Stimulated activated CD4-positive, alpha-beta T cell treated with anti-CD3 and anti-CD28 coated beads, Interleukin-12 subunit alpha, Interleukin-12 subunit beta, amount 100 ng/mL, for 4 hours (primary cell): ENCODE measurements around the gene LMX1A.

ENCODE experiments used
- DNase-seq: peaks from one replicate; pipeline ENCODE4 v3.0.0-alpha.2; 2020

The LMX1A gene

DNA sequence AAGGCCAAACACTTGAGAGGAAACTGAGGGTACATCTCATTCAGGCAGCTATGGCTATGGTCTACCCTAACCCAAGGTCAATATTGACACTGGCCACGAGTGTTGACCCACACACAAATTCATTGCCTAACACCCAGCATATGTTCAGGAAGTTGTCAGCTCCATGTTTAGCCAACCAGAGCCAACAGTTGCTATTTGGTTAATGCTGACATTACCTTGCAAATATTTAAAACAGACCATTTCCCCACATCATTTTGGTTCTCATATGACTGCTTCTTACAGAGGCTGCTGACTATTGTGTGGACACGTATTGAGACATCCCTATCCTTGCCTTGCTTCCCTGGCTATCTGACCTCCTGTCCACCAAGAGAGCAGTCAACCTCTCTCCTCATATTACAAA, 97.3 kb downstream of the LMX1A start:
- DNase-seq = no peak

DNA sequence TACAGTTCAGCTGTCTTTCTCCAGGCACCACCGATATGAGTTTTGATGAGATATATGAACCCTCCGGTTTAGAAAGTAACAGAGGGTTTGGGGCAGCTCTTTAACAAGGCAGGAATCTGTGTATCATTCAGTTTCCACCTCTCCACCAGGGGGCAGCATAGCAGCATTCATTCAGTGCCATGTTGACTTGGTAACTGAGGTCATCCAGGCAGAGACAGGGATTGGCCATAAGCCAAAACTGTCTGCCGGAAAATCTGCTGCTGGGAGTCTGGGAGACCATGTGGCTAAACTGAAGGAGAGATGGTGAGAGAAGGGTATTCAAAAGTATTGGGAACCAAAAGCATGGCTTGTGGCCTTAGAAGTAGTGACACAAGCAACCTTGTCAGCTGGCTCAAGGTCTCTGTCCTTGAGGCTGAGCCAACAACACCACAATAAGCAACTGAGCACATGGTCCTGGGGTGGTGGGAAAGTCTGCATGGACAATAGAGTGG, 98.5 kb downstream of the LMX1A start:
- peak; percentile 11 for DNase-seq

DNA sequence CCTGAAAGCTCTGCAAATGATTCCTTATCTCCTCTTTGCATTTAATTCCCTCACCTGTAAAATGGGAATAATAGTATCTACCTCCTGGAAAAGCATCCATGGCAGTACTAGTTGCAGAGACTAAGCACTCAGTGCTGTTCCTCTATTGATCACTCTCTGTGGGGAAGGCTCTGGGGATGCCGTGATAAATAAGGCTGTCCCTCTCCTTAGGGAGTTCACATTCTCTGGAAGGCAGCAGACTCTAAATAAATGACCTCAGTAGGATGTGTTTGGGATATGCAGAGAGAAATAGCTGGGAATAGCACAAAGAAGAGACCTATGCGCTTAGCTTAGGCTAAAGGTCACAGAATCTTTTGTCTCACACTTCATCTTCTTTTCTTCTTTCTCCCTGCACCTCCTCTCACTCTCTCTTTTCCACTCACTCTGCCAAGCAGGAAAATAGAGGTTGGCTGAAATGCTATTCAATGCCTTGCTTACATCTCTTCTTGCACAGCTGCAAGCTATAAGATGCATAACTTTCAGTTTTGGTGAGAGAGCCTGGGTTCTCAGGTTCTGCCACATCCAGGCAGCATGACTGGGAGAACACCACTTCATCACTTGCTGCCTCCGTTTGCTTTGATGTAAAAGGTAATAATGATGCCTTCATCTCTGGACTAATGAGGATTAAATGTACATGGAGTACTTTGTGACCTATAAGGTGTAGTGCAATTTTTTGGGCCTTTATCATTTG, 101.5 kb downstream of the LMX1A start:
- no peak for DNase-seq

DNA sequence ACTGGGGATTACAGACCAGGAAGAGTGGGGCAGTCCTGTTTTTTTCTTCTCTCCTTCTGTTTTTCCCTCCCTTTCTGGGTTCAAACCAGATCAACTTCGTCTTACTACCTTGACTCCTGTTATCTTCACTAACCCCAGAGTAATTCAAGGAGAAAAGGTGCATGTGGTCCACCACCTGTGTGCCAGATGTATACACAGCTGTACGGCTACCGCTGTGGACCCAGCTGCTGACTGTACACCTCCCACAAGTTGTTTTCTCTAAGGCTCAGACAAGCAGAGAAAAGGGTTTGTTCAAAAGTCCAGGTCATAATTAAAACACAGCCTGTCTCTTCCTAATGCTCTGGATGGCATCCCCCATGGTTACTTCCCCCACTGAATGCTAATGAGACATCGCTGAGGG, 102.1 kb downstream of the LMX1A start:
- DNase-seq = no peak

DNA sequence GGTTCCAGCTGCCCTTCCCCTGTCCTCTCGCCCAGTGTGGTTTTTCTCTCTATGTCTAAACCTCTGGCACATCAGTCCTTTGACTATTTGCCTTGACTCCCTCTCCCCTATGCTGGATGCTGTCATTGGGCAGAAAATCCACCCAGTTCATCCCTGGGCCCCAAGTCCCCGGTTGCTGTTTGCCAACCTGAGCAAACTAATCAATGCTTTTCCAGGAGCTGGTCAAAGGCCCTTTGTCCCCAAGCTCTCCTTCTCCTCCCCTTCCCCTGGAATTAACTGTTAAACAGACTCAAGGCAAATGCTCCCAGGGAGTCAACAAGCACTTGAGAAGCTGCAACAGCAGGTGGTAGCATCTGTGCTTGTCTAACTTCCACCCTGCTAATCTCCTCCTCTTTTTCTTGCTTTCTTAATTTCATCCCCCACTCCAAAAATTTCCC, 102.7 kb downstream of the LMX1A start:
- no peak for DNase-seq

DNA sequence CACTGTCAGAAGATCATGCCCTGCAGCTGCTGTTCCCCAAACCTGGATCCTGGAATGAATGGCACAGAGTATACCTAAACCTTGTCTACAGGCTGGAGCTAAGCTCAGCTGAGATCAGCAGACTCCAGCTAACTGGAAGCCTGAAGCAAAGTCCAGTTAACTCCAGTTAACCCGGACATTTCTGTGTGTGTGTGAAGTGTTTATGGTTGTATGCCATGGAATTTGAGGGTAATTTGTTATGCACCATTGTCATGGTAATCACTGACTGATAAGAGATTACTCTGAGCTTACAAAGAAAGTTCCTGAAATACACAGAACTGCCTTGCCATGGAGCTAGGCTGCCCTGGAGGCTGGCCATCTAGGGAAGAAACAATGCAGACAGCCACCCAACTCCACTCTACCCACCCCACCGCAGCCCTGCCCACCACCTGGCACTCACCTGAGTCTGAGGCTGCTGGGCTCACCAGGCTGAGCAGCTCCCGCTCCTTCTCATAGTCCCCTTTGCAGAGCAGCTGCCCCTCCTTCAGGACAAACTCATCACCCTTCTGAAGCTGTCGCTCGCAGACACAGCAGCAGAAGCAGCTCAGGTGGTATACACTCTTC, 107.4 kb downstream of the LMX1A start:
- DNase-seq = no peak

DNA sequence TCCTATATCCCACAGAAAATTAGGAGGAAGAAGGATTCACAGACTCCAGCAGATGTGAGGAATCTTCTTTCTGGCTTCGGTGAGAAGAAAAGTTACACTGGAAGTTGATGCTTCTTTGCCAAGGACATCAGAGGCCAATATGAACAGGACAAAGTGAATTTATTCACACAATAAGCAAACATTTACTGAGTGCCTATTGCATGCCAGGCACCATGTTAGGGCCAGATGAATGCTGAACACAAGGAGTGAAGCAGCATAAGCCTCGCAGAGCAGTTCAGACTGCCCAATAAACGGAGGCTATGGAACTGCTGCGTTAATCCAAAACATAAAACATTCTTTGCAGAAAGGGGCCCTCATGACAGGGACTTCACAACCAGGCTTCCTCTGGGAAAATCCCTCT, 114.6 kb downstream of the LMX1A start:
- no peak for DNase-seq

DNA sequence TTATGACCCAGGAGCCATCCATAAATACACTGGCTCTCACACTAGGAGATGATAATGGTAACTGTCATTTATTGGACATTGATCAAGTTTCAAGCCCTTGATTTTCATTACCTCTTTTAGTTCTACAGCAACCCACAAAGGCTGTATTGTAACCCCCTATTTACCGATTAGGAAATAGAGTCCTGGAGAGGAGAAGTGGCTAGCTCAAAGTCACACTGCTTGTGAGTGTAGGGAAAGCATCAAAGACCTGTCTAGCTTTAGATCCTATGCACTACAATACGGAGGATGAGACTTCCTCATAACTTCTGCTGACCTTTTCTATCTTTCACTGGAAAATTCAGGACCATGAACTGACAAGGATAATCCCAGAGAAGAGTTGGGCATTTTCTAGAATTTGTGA, 115.2 kb downstream of the LMX1A start:
- DNase-seq = no peak

DNA sequence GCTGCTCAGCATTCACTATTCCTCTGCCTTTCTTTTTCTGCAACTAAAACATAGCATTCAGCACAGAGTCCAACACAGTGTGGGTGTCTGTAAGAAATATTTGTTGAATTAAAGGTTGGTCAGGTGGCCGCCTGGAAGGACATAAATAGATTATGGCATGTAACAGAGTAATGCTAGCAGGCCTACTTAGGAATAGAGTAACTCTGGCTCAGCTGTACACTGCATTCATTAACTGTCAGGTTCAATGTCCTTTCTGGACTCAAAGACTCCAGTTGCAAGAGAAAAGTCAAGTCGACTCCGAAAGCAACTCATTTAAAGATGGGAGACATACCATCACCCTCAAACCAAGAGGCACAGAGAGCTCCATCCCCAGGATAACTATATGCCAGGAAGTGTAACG, 116.0 kb downstream of the LMX1A start:
- no peak for DNase-seq

DNA sequence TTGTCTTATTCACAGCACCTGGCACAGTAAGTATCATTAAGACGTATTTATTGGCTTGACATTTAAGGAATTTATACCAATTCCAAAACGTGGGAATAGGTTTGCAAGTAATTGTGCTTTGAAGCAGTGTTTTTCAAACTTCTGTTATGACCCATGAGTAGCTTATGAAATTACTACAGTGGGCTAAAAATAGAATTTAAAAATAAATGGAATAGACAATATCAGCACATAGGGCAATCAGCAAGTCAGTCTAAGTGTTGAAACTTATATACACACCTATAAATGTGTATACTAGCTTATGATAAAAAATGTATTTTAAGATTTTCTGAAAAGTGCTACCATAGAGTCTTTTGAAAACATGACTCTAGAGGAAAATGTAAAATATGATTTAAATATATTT, 116.6 kb downstream of the LMX1A start:
- no peak for DNase-seq

DNA sequence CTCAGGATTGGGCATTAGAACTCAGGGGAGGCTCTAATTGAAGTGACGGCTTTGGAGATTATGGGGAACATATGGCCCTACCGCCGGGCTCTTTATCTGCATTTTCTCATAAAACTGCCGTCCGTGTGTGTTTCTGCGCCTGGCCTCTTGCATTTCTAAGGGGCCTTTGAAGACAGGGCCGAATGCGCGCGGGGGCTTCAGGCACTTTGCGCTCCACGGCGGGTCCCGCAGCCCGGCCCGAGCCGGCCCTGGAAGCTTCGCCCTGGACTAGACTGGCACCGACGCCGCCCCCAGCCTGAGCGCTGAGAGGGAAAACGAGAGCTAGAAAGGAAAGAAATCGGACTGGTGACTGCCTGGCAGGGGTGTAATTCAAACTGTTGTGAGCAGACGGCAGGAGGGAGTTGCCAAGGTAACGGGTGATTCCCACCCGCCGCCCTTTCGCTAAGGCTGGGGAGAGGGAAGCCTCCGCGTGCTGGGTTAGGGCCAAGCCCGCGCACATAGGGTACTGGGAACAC, 120.7 kb downstream of the LMX1A start:
- DNase-seq = no peak

DNA sequence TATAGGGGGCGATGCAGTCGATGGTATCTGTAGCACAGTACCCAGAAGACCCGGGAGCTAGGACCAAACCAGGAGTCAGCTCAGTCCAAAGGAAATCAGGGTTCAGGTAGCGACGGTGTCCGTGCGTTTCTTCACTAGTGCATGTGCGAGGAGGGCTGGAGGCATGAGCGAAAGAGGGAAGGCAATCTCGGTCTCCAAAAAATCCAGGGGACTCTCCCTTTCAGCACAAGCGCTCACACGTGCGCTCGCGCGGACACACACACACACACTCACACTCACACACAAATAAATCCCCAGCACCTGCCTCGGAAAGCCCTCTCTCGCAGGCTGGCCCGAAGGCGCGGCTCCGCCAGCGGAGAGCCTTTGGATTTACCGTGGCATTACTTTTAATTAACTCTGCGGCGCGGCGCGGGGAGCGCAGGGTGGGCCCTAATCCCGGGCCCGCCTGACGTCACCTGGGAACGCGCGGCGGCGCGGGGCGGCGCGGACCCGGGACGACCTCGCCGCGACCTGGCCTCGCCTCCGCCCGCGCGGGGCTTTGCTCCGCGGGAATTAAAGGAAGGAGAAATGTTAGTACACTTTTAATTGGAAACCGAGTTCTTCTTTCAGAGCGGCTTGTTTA, 121.2 kb downstream of the LMX1A start:
- no peak for DNase-seq

DNA sequence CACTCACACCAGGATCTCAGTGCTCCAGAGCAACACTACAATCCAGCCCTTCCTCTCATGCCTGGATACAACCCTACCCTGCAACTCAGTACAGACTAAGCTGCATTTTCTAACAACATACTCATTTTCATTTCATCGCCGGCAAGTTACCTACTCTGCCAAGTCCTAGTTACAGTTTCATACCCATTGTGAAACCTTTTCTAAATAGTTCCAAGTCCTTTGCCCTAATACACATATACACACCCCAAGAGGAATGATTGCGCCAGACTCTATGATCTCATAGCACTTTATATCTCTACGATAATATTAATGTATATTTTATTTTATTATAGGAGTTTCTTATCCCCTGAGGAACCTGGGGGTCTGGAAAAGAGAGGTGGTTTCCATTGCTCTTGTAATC, 122.4 kb downstream of the LMX1A start:
- no peak for DNase-seq

DNA sequence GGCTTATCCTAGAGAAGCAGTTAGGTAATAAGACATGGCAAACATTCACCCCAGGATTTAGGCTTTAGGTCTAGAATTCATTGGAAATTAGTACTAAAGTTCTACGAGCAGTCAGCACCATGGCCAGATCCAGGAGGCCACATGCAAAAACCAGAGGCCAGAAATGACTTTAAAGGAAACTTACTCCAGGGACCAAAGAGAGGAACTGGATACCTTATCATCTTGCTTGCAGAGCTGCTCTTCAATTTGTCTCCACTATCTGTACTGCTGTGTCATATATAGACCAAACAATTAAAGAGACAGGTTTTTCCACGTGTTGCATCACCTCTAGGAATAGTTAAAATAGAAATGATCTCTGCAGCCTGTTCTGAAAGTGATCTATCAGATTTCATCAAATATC, 127.8 kb downstream of the LMX1A start:
- no peak for DNase-seq

DNA sequence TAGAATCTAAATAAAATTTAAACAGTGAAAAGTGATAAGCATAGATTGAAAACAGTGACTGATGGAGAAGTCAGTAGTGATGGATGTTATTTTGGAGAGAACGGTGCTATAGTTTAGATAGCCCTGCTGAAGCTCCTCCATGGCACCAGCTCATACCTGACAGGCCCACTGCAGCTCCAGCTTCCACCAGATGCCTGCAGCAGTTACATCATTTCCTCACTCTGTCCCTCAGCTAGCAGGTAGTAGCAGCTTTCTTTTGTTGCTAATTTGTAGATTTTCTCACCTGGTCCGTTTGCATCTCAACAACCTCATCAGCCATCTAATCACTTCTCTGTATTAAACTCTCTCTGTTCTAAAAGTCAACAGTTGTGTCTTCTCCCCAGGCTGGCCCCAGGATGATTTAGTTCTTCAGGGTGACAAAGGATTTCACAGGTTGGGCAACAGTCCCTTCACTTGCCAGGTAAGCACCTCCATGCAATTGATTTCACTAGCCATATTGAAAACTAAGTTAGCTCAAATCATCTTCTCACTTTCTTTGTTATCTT, 128.3 kb downstream of the LMX1A start:
- no peak for DNase-seq

DNA sequence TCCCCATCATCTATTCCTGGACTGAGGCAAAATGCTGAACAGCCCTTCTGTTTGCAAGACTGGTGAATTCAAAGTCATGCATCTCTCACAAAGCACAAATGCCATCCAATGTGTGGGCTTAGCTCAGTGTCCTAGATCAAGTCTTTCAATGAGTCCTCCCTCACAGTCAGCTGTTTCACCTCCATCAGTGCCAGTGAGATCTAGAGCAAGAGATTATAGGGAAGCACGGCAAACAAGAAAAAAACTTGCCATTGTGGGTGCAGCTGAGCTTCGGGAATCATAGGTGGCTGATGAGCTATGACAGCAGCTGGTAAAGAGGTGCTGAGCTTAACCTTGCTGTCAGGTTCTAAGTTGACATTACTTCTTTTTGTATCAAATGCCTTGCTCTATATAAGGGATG, 130.2 kb downstream of the LMX1A start:
- DNase-seq = no peak

DNA sequence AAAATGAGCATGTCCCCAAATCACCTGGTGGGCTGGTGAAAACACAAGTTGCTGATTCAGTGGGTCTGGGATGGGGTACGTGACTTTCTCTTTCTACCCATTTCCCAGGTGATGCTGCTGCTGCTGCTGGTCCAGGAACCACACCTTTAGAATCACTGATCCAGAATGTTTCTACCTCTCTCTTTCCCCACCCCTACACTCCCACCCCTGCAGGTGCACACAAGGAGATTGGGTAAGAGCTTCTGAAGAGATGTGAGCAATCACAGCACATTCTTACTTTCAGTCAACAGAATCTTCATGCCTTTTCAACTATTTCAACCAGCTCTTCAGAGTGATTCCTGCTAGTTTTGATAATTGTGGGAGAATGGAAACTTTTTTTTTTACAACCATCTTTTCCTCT, 130.9 kb downstream of the LMX1A start:
- DNase-seq = no peak

DNA sequence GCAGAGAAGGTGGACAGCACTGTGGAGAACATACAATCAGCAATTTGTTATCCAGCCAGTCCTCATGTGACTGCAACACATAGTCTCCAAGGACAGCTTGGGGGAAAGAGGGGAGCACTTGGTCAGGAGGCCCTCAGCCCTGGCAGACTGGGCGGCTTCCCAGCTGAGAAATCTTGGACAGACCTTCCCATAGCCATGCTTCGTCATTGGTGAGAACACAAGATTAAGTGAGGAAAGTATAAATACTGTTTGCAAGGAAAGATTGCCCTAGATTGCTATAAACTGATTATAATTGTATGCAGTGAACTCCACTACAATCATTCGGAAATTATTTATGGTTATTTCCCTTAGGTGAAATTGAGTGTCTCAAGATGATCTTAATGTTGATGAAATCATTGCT, 131.5 kb downstream of the LMX1A start:
- no peak for DNase-seq

DNA sequence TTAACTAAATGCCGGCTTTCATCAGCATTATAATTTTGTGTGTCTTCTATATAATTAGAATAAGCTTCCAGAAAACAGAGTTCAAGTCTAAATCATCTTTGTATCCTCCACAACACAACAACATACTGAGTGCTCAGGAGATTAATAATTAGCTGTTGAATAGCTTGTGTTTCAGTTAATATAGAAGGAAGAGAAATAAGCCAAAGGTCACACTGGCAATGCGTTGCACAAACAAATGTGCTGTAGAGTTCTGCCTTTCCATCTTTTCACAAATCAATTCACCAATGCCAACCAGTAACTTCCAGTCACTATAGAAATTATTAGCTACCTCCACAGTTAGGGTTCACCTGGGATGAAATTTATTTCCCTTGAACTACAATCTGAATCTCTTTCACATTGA, 132.0 kb downstream of the LMX1A start:
- DNase-seq = no peak

DNA sequence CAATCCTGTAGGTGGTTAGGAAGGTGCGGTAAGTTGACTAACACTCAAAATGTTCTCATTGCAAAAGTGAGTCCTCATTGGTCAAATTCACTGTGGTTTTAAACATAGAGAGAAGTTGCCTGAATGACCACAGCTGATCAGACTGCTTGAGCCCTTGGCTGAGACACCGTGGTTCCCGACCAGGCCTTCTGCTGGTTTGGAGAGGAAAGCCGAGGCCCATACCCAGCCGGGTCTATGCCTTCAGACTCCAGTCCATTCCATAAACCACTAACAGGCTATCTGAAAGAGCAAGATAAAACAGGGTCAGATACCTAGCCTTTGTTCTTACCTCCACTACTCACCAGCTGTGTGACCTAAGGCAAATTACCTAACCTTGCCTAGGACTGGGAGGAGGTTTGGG, 133.9 kb downstream of the LMX1A start:
- DNase-seq = no peak

DNA sequence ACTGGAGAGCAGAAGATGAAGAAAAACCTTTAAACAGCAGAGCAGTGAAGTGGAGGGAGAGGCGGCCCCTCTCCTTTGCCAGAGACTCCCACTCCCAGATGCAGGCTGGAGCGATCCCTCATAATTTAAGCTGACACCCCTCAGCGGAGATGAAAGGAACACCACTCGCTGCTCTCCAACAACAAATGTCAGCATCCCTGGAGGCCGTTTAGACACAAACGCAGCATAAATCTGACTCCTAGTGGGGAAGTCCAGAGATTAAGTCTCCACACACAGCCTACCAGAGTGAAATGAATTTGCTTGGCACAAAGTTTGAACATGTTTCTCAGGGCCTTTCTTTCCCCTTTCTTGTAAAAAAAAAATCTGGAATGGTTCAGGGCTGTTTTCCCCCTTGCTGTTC, 137.8 kb downstream of the LMX1A start:
- no peak for DNase-seq

DNA sequence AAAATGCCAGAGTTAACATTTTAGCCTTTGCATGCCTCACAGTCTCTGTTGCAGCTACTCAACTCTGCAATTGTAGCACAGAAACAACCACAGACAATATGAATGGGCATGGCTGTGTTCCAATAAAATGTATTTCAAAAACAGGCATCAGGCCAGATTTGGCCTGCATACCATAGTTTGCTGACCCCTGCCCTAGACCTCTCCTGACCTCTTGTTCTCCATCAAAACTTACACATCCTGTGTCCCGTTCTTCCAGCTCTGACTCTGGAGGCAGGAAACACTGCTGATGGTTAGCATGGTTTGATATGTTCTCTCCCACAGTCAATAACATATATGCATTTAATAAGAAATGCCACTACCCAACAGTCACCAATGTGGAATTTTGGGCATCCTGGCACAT, 138.6 kb downstream of the LMX1A start:
- no peak for DNase-seq

DNA sequence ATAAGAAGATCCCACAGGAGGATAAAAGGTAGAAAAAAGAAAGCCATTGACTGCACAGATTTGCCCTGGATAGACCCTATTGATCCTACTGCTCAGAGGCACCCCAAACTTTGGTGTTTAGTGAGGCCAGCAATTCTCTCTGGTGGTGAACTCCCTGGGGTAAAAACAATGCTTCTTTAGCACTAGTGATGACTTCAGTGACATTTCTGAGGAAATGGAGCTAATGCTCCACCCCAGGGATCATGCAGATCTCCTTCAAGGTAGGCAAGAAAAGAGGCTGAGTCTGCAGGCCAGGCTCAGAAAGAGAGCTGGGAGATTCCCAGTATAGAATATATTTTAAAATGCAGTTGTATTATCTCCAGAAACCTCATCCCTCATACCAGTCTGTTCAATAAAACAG, 140.3 kb downstream of the LMX1A start:
- no peak for DNase-seq

DNA sequence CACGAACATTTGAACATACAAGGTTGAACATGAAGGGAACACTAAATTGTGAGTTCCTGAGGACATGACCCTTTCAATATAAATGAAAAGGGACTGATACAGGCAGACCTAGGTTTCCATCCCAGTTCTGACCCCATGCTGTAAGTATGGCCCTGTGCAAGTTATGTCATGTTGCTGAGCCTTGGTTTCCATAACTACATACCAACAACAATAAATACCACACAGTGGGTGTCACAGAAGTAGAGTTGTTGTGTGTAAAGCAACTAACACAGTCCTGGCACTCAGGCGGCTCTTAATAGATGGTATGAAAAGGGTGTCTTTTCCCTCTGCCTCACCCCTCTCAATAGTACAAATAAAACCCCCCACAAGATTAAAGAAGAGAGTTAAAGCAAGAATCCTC, 140.8 kb downstream of the LMX1A start:
- DNase-seq = no peak
